Ascending aorta (tissue), 2 donors: ENCODE measurements around the gene NUDCD2. TPM values are rescaled to one million over a fixed set of nuclear protein-coding genes. Genes with fewer than 3 reads are reported as not detected.

Experiments used
- DNase-seq, 2 donors: peaks; one replicate each; pipeline ENCODE4 v3.0.0-alpha.2; 2019; ENCODE audit warnings: low spot score in 2 of 2
- H3K27ac ChIP-seq, 2 donors: fragments of 200-600 bp; sonication (generic); one replicate each; pipeline ENCODE4 v1.5.1; 2016 to 2017; ENCODE audit warnings: mild to moderate bottlenecking in 1 of 2
- H3K27me3 ChIP-seq: fragments of 200-600 bp; sonication (generic); one replicate; pipeline ENCODE4 v1.5.1; 2017
- H3K36me3 ChIP-seq, 2 donors: fragments of 200-600 bp; sonication (generic); one replicate each; pipeline ENCODE4 v1.5.1; 2016
- H3K4me1 ChIP-seq, 2 donors: fragments of 200-600 bp; sonication (generic); one replicate each; pipeline ENCODE4 v1.5.1; 2016 to 2017; ENCODE audit warnings: mild to moderate bottlenecking in 1 of 2
- H3K4me3 ChIP-seq, 2 donors: fragments of 200-600 bp; sonication (generic); one replicate each; pipeline ENCODE4 v1.5.1; 2016 to 2017; ENCODE audit warnings: mild to moderate bottlenecking in 1 of 2
- H3K9me3 ChIP-seq, 2 donors: fragments of 200-600 bp; sonication (generic); one replicate each; pipeline ENCODE4 v1.5.1; 2016
- CTCF ChIP-seq, 3 experiments: fragments of 200-600 bp in 2 of 3; fragments of 450-650 bp in 1 of 3; sonication (generic) in 2 of 3; IDR thresholded peaks; one replicate each; pipeline ENCODE4 v1.5.1; 2016 to 2019; ENCODE audit warnings: antibody characterized with exemption in 3 of 3, mild to moderate bottlenecking in 1 of 3, moderate library complexity in 1 of 3
- intact Hi-C: fragments of 100-400 bp; cut with DNase I; formaldehyde crosslinking; loops from one replicate; pipeline ENCODE4 v1.15.1; 2023
- total RNA-seq: library from RNA; depleted of rRNA; stranded (reverse); fragments of >200 nt; gene quantifications from one replicate; pipeline ENCODE4 v1.1.0, GENCODE V29; 2016

The NUDCD2 gene
- total RNA-seq, 1 donor from 2014 or later = 4.6 TPM

- H3K27ac ChIP-seq = no peak overlapping the region
- no peak for TF ChIP-seq CTCF (IDR thresholded peaks at IDR 0.05)
- no peaks in the 10 kb centered on the region for H3K27me3 ChIP-seq
- intact Hi-C loops = no loop called here
- H3K36me3 ChIP-seq = no peaks in the 10 kb centered on the region
- no peaks in the 10 kb centered on the region for H3K4me1 ChIP-seq
- no peak overlapping the region for H3K4me3 ChIP-seq
- H3K9me3 ChIP-seq = no peaks in the 10 kb centered on the region
- DNase-seq = no peak
Measured at GRCh38 chr5:163407034-163407655, 52.8 kb downstream of the NUDCD2 start.

GRCh38 chr5:163404364-163405173 lies 55.3 kb downstream of the NUDCD2 start:
- H3K27ac ChIP-seq = no peak overlapping the region
- DNase-seq = no peak
- H3K36me3 ChIP-seq = no peaks in the 10 kb centered on the region
- H3K4me3 ChIP-seq = no peak overlapping the region
- no peaks in the 10 kb centered on the region for H3K9me3 ChIP-seq
- TF ChIP-seq CTCF (IDR thresholded peaks at IDR 0.05) = no peak
- no peaks in the 10 kb centered on the region for H3K27me3 ChIP-seq
- H3K4me1 ChIP-seq = no peaks in the 10 kb centered on the region
- intact Hi-C loops = no loop called here

DNA sequence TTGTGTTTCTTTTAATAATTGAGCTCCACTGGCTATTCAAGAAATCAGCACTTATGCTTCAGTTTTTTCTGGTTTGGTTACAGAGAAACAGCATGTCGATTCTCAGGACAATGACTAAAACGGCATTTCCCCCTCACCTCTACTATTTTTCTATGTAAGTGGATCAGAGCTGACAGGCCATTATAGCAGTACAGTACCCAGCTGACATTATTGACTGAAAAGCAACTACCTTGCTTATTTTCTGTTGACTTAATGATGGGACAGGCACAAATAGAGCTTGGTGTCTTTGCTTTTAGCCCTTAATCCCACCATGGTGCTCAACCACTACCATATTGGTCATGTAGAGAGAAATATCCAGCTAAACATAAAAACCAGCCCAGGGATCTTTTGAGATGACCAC lies 57.9 kb downstream of the NUDCD2 start:
- intact Hi-C loops = no loop called here
- H3K4me1 ChIP-seq = no peaks in the 10 kb centered on the region
- DNase-seq = no peak
- no peaks in the 10 kb centered on the region for H3K36me3 ChIP-seq
- H3K27ac ChIP-seq = no peak overlapping the region
- H3K27me3 ChIP-seq = no peaks in the 10 kb centered on the region
- no peak overlapping the region for H3K4me3 ChIP-seq
- H3K9me3 ChIP-seq = no peaks in the 10 kb centered on the region
- no peak for TF ChIP-seq CTCF (IDR thresholded peaks at IDR 0.05)

GRCh38 chr5:163401271-163401670 lies 58.6 kb downstream of the NUDCD2 start:
- DNase-seq = no peak
- no peak for TF ChIP-seq CTCF (IDR thresholded peaks at IDR 0.05)
- Histone ChIP-seq H3K9me3 (no peaks in the 10 kb centered on the region), H3K4me3 (no peak overlapping the region), H3K27ac (no peak overlapping the region), H3K27me3 (no peaks in the 10 kb centered on the region), H3K36me3 (no peaks in the 10 kb centered on the region), H3K4me1 (no peaks in the 10 kb centered on the region)
- intact Hi-C loops = no loop called here

GRCh38 chr5:163399923-163400322 lies 60.0 kb downstream of the NUDCD2 start:
- Histone ChIP-seq H3K4me3 (no peak overlapping the region), H3K4me1 (no peaks in the 10 kb centered on the region), H3K36me3 (no peaks in the 10 kb centered on the region), H3K27me3 (no peaks in the 10 kb centered on the region), H3K9me3 (no peaks in the 10 kb centered on the region), H3K27ac (no peak overlapping the region)
- intact Hi-C loops = no loop called here
- no peak for DNase-seq
- no peak for TF ChIP-seq CTCF (IDR thresholded peaks at IDR 0.05)
